Kidney (tissue), 14 donors: ENCODE data around the gene CUEDC2. TPM values are rescaled to one million over a fixed set of nuclear protein-coding genes. Genes with fewer than 3 reads are reported as not detected.

ENCODE experiments used
- DNase-seq, 5 donors: peaks; one replicate each; pipeline ENCODE4 v3.0.0-alpha.2; 2013 to 2020
- FAIRE-seq: peaks from 2 replicates; lab custom pipeline; 2012; peaks lifted over from hg19 to GRCh38; lab: Jason Lieb, UNC
- H3K27ac ChIP-seq, 2 donors: one replicate each; pipeline ENCODE4 v1.7.0; 2013; ENCODE audit warnings: low read depth in 2 of 2, low read length in 2 of 2, inconsistent platforms in 1 of 2
- H3K27me3 ChIP-seq: one replicate; pipeline ENCODE4 v1.7.1; 2013; ENCODE audit warnings: low read length, inconsistent platforms; ENCODE audit not compliant: control insufficient read depth, insufficient read depth
- H3K36me3 ChIP-seq, 3 donors: one replicate each; pipeline versions ENCODE4 v1.7.0 to v1.7.1; 2013; ENCODE audit warnings: low read length in 3 of 3, control low read depth in 1 of 3, inconsistent platforms in 1 of 3; ENCODE audit not compliant: insufficient read depth in 3 of 3, control insufficient read depth in 2 of 3
- H3K4me1 ChIP-seq, 3 donors: one replicate each; pipeline versions ENCODE4 v1.7.0 to v1.7.1; 2013; ENCODE audit warnings: low read length in 3 of 3, inconsistent platforms in 1 of 3, low read depth in 1 of 3; ENCODE audit not compliant: control insufficient read depth in 2 of 3, insufficient read depth in 2 of 3
- H3K4me3 ChIP-seq, 3 donors: one replicate each; pipeline versions ENCODE4 v1.7.0 to v1.8.1; 2013; ENCODE audit warnings: low read length in 3 of 3, control low read depth in 1 of 3, inconsistent platforms in 1 of 3
- H3K9ac ChIP-seq, 3 donors: one replicate each; pipeline versions ENCODE4 v1.7.0 to v1.7.1; 2013; ENCODE audit warnings: low read length in 3 of 3, control low read depth in 1 of 3, inconsistent platforms in 1 of 3
- H3K9me3 ChIP-seq, 3 donors: one replicate each; pipeline versions ENCODE4 v1.7.0 to v1.7.1; 2013; ENCODE audit warnings: low read length in 3 of 3, control low read depth in 1 of 3, inconsistent platforms in 1 of 3; ENCODE audit not compliant: control insufficient read depth in 2 of 3, insufficient read depth in 1 of 3
- intact Hi-C: fragments of 100-400 bp; cut with DNase I; formaldehyde crosslinking; loops from one replicate; pipeline ENCODE4 v1.11.1; 2022
- polyA plus RNA-seq: library from polyadenylated mRNA; stranded (reverse); fragments of 350-450 nt; fragmentation: Illumina TruSeq; extraction: RNeasy Lipid Tissue Mini Kit (QIAGEN cat#74804); gene quantifications from one replicate; pipeline ENCODE4 v1.2.3, GENCODE V29; 2014; ENCODE audit warnings: low read depth, low replicate concordance; ENCODE audit not compliant: insufficient read depth
- total RNA-seq: library from RNA; stranded (reverse); fragmentation: NEBNext Ultra II Directional; extraction: Animal tissue kit (Norgen Biotek cat#: 25700); gene quantifications from one replicate; pipeline ENCODE4 v1.2.1, GENCODE V29; 2021
- TF ChIP-seq, protein P1 (sequence below): IDR thresholded peaks from 3 replicates; pipeline ENCODE4 v1.5.1; 2012; ENCODE audit warnings: mild to moderate bottlenecking, moderate library complexity, borderline replicate concordance; ENCODE audit not compliant: insufficient read depth; ENCODE audit errors: extremely low read depth
- donor health status: control.
- donor health status: control.
- donor health status: control.
- donor health status: control.
- donor health status: control.
- donor health status: DM: yes; HTN: yes; CAD: no.
- donor health status: Normal renal cell carcinoma (clear cell type).

Gene CUEDC2
- total and polyA plus RNA-seq, 2 donors from 2014 or later = 50.9 to 117 TPM

DNA sequence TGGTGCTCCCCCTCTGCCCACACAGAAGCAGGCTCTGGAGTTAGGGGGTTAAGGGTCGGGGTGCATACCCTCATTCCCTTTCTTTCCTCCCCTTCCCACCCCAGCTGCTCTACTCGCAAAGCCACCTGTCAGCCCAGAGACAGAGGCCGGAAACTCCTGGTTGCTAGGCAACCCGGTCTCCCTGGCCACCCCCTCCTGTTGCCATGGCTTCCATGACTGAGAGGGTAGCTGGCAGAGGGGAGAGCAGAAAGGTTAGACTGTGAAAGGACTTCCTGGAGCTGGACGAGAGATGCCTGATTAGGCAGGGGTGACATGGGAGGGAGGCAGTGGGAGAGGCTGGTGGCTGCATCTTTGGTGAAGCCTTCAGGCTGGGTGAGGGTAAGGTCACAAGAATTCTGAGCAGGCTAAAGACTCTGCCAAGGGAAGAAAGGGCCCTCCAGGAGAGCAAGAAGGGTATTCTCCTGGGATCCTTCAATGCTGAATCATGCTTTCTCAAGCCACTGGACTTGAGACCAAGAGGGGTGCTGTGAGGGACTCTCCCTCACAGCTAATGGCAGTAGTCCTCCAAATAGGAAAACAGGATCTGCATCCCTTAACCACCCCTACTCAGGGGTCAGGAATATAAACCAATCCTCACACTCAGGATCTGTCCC, 19.2 kb downstream of the CUEDC2 start:
- intact Hi-C loops = no loop called here
- Histone ChIP-seq H3K4me1 (peaks cover 0 to 3% (median 0%) of the 10 kb centered on the region in 3 donors), H3K9ac (no peak overlapping the region), H3K4me3 (no peak overlapping the region), H3K9me3 (no peaks in the 10 kb centered on the region), H3K27ac (no peak overlapping the region), H3K27me3 (peaks cover 5% of the 10 kb centered on the region), H3K36me3 (no peaks in the 10 kb centered on the region)
- DNase-seq = peak in 3 of 5 donors; percentile 39 to 74 (median 53)
- FAIRE-seq = no peak
- TF ChIP-seq, protein P1, sequence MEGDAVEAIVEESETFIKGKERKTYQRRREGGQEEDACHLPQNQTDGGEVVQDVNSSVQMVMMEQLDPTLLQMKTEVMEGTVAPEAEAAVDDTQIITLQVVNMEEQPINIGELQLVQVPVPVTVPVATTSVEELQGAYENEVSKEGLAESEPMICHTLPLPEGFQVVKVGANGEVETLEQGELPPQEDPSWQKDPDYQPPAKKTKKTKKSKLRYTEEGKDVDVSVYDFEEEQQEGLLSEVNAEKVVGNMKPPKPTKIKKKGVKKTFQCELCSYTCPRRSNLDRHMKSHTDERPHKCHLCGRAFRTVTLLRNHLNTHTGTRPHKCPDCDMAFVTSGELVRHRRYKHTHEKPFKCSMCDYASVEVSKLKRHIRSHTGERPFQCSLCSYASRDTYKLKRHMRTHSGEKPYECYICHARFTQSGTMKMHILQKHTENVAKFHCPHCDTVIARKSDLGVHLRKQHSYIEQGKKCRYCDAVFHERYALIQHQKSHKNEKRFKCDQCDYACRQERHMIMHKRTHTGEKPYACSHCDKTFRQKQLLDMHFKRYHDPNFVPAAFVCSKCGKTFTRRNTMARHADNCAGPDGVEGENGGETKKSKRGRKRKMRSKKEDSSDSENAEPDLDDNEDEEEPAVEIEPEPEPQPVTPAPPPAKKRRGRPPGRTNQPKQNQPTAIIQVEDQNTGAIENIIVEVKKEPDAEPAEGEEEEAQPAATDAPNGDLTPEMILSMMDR = no peak

DNA sequence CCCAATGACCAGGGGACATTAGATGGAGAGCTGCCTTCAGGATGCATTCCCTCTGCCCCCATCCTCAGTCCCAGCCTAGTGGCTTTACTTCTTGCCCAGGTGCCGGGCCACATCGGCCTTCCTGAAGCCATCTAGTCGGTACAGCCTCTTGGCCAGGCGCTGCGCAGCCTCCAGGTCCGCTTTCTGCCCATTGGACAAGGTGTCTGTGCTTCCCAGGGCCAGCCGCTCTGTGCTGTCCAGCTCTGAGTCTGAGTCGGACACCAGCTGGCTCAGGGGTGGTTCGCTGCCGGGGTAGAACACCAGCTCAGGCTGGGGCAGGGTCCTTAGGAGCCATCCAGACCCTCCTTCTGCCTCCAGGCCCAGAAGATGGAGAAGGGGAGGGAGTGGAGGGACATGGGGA, 20.1 kb downstream of the CUEDC2 start:
- intact Hi-C loops = no loop called here
- no peak for FAIRE-seq
- no peak overlapping the region for H3K27ac ChIP-seq
- peak in 1 of 5 donors; percentile 62 for DNase-seq
- H3K36me3 ChIP-seq = no peaks in the 10 kb centered on the region
- peaks cover 2% of the 10 kb centered on the region for H3K27me3 ChIP-seq
- no peak overlapping the region for H3K4me3 ChIP-seq
- H3K4me1 ChIP-seq = peaks cover 0 to 3% (median 0%) of the 10 kb centered on the region in 3 donors
- H3K9me3 ChIP-seq = no peaks in the 10 kb centered on the region
- TF ChIP-seq, protein P1 = no peak
- no peak overlapping the region for H3K9ac ChIP-seq

DNA sequence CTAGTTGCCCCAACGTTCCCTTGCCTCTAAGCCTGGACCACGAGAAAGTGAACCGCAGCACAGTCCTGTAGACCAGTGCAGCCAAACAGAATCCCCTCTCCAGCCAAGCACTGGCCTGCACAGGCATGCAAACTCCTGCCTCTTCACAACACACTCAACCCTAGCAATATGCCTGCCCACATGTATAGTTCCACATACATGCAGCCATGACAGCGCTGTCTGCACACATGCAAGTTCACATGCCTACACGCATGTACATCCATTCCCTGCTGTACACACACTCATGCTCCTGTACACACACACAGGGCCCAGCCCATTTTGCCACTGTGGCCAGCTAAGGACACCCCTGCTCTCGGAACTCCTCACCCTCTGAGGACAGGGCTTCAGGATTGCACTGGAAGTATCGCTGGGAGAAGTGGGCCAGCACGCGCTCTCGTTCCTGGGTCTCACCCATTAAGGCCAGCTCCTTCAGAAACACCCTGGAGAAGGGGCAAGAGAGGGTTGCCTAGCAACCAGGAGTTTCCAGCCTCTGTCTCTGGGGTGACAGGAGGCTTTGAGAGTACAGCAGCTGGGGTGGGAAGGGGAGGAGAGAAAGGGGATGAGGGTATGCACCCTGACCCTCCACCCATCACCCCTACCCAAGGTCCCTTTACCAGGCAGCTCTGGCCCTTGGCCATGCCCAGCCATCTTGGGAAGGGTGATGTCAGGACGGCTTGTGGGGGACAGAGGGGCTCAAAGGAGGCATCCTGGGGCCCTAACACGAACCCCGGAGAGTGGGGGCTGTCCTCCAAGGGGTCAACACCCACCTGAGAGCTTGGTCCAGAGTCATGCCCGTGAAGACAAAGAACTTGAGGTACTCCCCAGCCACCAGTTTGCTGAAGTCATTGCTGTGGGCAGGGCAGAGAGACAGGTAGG, 20.8 kb downstream of the CUEDC2 start:
- Histone ChIP-seq H3K4me3 (no peak overlapping the region), H3K36me3 (no peaks in the 10 kb centered on the region), H3K4me1 (peaks cover 0 to 3% (median 0%) of the 10 kb centered on the region in 3 donors), H3K27me3 (peaks cover 2% of the 10 kb centered on the region), H3K9ac (no peak overlapping the region), H3K9me3 (no peaks in the 10 kb centered on the region), H3K27ac (no peak overlapping the region)
- no peak for FAIRE-seq
- TF ChIP-seq, protein P1 = no peak
- peak in 1 of 5 donors; percentile 52 for DNase-seq
- intact Hi-C loops = no loop called here
